Fibroblast of lung (primary cell): Measurements from ENCODE around the gene GABRR2.
A peak's percentile ranks its signal among the peaks of the same experiment; 100 is the strongest.

Source experiments
- EZH2 ChIP-seq: IDR thresholded peaks from 2 replicates; pipeline ENCODE4 v1.5.1; 2012; ENCODE audit warnings: low read length, control low read depth, mild to moderate bottlenecking; ENCODE audit errors: missing control alignments
- TF ChIP-seq, protein P1 (sequence below), 2 donors: IDR thresholded peaks in 1 of 2; conservative IDR thresholded peaks in 1 of 2; 1 replicate in 1 of 2; 2 replicates in 1 of 2; pipeline ENCODE4 v1.5.1; 2011 to 2012; ENCODE audit warnings: low read length in 2 of 2, control low read depth in 1 of 2, inconsistent platforms in 1 of 2, low read depth in 1 of 2, mild to moderate bottlenecking in 1 of 2

GRCh38 chr6:89239338-89239737 lies 75.8 kb downstream of the GABRR2 start:
- TF ChIP-seq, protein P1, sequence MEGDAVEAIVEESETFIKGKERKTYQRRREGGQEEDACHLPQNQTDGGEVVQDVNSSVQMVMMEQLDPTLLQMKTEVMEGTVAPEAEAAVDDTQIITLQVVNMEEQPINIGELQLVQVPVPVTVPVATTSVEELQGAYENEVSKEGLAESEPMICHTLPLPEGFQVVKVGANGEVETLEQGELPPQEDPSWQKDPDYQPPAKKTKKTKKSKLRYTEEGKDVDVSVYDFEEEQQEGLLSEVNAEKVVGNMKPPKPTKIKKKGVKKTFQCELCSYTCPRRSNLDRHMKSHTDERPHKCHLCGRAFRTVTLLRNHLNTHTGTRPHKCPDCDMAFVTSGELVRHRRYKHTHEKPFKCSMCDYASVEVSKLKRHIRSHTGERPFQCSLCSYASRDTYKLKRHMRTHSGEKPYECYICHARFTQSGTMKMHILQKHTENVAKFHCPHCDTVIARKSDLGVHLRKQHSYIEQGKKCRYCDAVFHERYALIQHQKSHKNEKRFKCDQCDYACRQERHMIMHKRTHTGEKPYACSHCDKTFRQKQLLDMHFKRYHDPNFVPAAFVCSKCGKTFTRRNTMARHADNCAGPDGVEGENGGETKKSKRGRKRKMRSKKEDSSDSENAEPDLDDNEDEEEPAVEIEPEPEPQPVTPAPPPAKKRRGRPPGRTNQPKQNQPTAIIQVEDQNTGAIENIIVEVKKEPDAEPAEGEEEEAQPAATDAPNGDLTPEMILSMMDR (conservative IDR thresholded peaks at IDR 0.05 in 1 of 2, IDR thresholded peaks at IDR 0.05 in 1 of 2; ENCODE audit: low read depth in 1 of 2, low read length in 2 of 2), result peak in 1 of 2 donors; percentile 41
- TF ChIP-seq EZH2, result no peak
